ENCODE measurements around the gene PPP1R1B. TPM values are rescaled to one million over a fixed set of nuclear protein-coding genes. Genes with fewer than 3 reads are reported as not detected.

PPP1R1B gene
- total RNA-seq, 4 donors from 2014 or later: 1.5 to 5.1 TPM; not detected in 2

DNA sequence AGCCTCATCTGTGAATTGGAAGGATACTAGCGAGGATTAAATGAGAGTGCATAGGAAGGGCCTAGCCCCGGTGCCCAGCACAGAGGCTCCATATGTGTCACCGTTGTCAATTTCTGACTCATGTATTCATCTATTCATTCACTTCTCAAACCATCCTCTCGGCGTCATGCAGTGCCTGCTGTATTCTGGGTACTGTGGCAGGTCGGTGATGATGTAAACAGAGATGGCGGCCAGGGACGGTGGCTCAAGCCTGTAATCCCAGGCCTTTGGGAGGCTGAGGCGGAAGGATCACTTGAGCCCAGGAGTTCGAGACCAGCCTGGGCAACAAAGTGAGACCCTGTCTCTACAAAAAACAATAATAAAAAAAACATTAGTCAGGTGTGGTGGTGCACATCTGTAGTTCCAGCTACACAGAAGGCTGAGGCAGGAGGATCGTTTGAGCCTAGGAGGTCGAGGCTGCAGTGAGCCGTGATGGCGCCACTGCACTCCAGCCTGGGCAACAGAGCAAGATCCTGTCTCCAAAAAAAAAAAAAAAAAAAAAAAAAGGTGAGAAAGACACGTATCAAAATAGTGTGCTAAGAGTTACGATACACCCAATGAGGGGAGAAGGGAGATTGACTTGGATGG, 4.3 kb upstream of the PPP1R1B start:
- ATAC-seq: no peak
- intact Hi-C loops (cut with DNase I; ENCODE audit: low total_unique reads): loop anchor here (1.0 to 2.0 kb wide), 5 partner anchors 14 to 132 kb away; partner anchors contain the start of genes MIEN1 and STARD3
- H3K4me3 ChIP-seq: no peak overlapping the region
- no peak for DNase-seq
- H3K36me3 ChIP-seq: no peaks in the 10 kb centered on the region
- peaks cover 21 to 32% (median 28%) of the 10 kb centered on the region in 3 donors for H3K27me3 ChIP-seq
- in situ Hi-C loops (cut with MboI; ENCODE audit: low sequenced_read_pairs in 4 of 4): loop anchor here (5.0 to 10.0 kb wide), 4 partner anchors 50 to 132 kb away; no protein-coding TSS in a partner anchor
- TF ChIP-seq CTCF (IDR thresholded peaks at IDR 0.05 in 4 of 5, conservative IDR thresholded peaks at IDR 0.05 in 1 of 5) (no peak), POLR2A (IDR thresholded peaks at IDR 0.05) (no peak)
- H3K4me1 ChIP-seq: peaks cover 7 to 9% of the 10 kb centered on the region in 2 donors
- H3K27ac ChIP-seq: no peak overlapping the region
- H3K9me3 ChIP-seq: no peaks in the 10 kb centered on the region

GRCh38 chr17:39623356-39623950, 3.3 kb upstream of the PPP1R1B start:
- Histone ChIP-seq H3K4me1 (peaks cover 6 to 7% of the 10 kb centered on the region in 2 donors), H3K36me3 (no peaks in the 10 kb centered on the region), H3K4me3 (no peak overlapping the region), H3K27ac (no peak overlapping the region), H3K27me3 (peaks cover 31 to 38% (median 34%) of the 10 kb centered on the region in 3 donors), H3K9me3 (no peaks in the 10 kb centered on the region)
- in situ Hi-C loops (cut with MboI; ENCODE audit: low sequenced_read_pairs in 4 of 4) (loop anchor here (5.0 to 10.0 kb wide), 4 partner anchors 49 to 131 kb away; no protein-coding TSS in a partner anchor), intact Hi-C loops (cut with DNase I; ENCODE audit: low total_unique reads) (loop anchor here (1.0 to 2.0 kb wide), 3 partner anchors 13 to 75 kb away; partner anchors contain the start of gene STARD3)
- ATAC-seq (peak; percentile 43 to 66), DNase-seq (peak; percentile 45 to 75)
- TF ChIP-seq POLR2A (IDR thresholded peaks at IDR 0.05): no peak
- peak; percentile 77 to 93 (median 88) for TF ChIP-seq CTCF (IDR thresholded peaks at IDR 0.05 in 4 of 5, conservative IDR thresholded peaks at IDR 0.05 in 1 of 5)

DNA sequence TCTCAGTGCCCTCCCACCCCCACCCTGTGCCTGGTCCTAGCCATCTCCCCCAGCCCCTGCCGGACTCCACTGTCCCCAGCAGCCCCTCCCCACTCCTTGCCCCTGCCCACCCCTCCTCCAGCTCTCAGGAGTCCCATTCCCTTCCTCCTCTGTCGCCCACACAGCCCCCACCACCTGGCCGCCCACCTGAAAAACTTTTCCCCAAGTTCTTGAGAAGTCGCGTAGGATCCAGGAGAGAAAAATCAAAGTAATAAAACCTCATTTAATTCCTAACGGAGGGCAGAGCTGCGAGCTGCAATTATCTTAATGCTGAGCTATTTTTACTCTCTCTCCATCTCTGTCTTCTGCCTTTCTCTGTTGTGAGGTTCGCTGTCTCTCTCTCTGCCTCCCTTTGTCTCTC, 2.4 kb upstream of the PPP1R1B start:
- Histone ChIP-seq H3K27me3 (peaks cover 32 to 38% (median 34%) of the 10 kb centered on the region in 3 donors), H3K4me1 (peaks cover 4 to 7% of the 10 kb centered on the region in 2 donors), H3K27ac (no peak overlapping the region), H3K9me3 (no peaks in the 10 kb centered on the region), H3K4me3 (no peak overlapping the region), H3K36me3 (no peaks in the 10 kb centered on the region)
- intact Hi-C loops (cut with DNase I; ENCODE audit: low total_unique reads): no loop called here
- TF ChIP-seq POLR2A (IDR thresholded peaks at IDR 0.05): no peak
- no peak for TF ChIP-seq CTCF (IDR thresholded peaks at IDR 0.05 in 4 of 5, conservative IDR thresholded peaks at IDR 0.05 in 1 of 5)
- DNase-seq: no peak
- ATAC-seq: no peak
- in situ Hi-C loops (cut with MboI; ENCODE audit: low sequenced_read_pairs in 4 of 4): loop anchor here (5.0 to 10.0 kb wide), 4 partner anchors 48 to 130 kb away; no protein-coding TSS in a partner anchor

- H3K36me3 ChIP-seq: no peaks in the 10 kb centered on the region
- H3K4me1 ChIP-seq: peaks cover 4 to 7% of the 10 kb centered on the region in 2 donors
- H3K4me3 ChIP-seq: no peak overlapping the region
- DNase-seq: no peak
- H3K27ac ChIP-seq: no peak overlapping the region
- TF ChIP-seq POLR2A (IDR thresholded peaks at IDR 0.05) (no peak), CTCF (IDR thresholded peaks at IDR 0.05 in 4 of 5, conservative IDR thresholded peaks at IDR 0.05 in 1 of 5) (no peak)
- in situ Hi-C loops (cut with MboI; ENCODE audit: low sequenced_read_pairs in 4 of 4) (loop anchor here in 3 of 4 donors (10.0 kb wide), 2 partner anchors 70 to 130 kb away; no protein-coding TSS in a partner anchor), intact Hi-C loops (cut with DNase I; ENCODE audit: low total_unique reads) (no loop called here)
- no peaks in the 10 kb centered on the region for H3K9me3 ChIP-seq
- H3K27me3 ChIP-seq: peaks cover 32 to 38% (median 34%) of the 10 kb centered on the region in 3 donors
- no peak for ATAC-seq
Observed at GRCh38 chr17:39625198-39625785, 1.5 kb upstream of the PPP1R1B start.

All from gastrocnemius medialis (tissue), 4 donors.